MCF 10A (cell line): Measurements from ENCODE around the gene RIBC1. TPM values are rescaled to one million over a fixed set of nuclear protein-coding genes. Genes with fewer than 3 reads are reported as not detected.

Experiments used
- BruUV-seq: library from RNA; stranded (reverse); fragments of 400-500 nt; replicated peaks from 2 replicates; lab custom pipeline; 2021; lab: Mats Ljungman, UMichigan
- CTCF ChIA-PET: fragments of 300-600 bp; sonication (Branson Sonifier 250); formaldehyde crosslinking; extraction: SDS; loops from one replicate; lab custom pipeline; 2021; ENCODE audit warnings: antibody characterized with exemption, inconsistent platforms; lab: Yijun Ruan, JAX
- POLR2A ChIA-PET: fragments of 300-600, 350-650 bp; sonication (Branson Sonifier 250); formaldehyde crosslinking; extraction: SDS; loops from one replicate; lab custom pipeline; 2020; ENCODE audit warnings: antibody characterized with exemption, inconsistent platforms; lab: Yijun Ruan, JAX
- DNase-seq: peaks from one replicate; pipeline ENCODE4 v3.0.0-alpha.2; 2018; ENCODE audit not compliant: unreplicated experiment
- H3K27ac Mint-ChIP-seq: one replicate; pipeline ENCODE4 v1.8.0; 2022; ENCODE audit warnings: mild to moderate bottlenecking, low read depth, mixed read lengths; ENCODE audit not compliant: unreplicated experiment
- H3K27me3 Mint-ChIP-seq: one replicate; pipeline ENCODE4 v1.8.0; 2022; ENCODE audit warnings: mixed read lengths; ENCODE audit not compliant: insufficient read depth, unreplicated experiment
- H3K36me3 Mint-ChIP-seq: one replicate; pipeline ENCODE4 v1.8.0; 2022; ENCODE audit warnings: mild to moderate bottlenecking, moderate library complexity, mixed read lengths; ENCODE audit not compliant: insufficient read depth, unreplicated experiment
- H3K4me1 Mint-ChIP-seq: one replicate; pipeline ENCODE4 v1.8.0; 2022; ENCODE audit warnings: mixed read lengths; ENCODE audit not compliant: insufficient read depth, unreplicated experiment
- H3K4me3 Mint-ChIP-seq: one replicate; pipeline ENCODE4 v1.8.0; 2022; ENCODE audit warnings: mild to moderate bottlenecking, moderate library complexity, mixed read lengths; ENCODE audit not compliant: unreplicated experiment
- H3K9me3 Mint-ChIP-seq: one replicate; pipeline ENCODE4 v1.8.0; 2022; ENCODE audit warnings: mixed read lengths; ENCODE audit not compliant: unreplicated experiment
- intact Hi-C: fragments of 100-400 bp; cut with micrococcal nuclease; formaldehyde crosslinking; loops from 2 replicates; pipeline ENCODE4 v1.14.1; 2022
- total RNA-seq: library from RNA; stranded (reverse); gene quantifications from 2 replicates; pipeline ENCODE4 v1.2.3, GENCODE V29; 2022
- TF ChIP-seq, protein P1 (sequence below): fragments of 200-600 bp; IDR thresholded peaks from one replicate; pipeline ENCODE4 v1.8.0; 2022; ENCODE audit warnings: antibody characterized with exemption, mild to moderate bottlenecking; ENCODE audit not compliant: unreplicated experiment

RIBC1 gene
- total RNA-seq, 1 experiment from 2014 or later, result 0.82 TPM

DNA sequence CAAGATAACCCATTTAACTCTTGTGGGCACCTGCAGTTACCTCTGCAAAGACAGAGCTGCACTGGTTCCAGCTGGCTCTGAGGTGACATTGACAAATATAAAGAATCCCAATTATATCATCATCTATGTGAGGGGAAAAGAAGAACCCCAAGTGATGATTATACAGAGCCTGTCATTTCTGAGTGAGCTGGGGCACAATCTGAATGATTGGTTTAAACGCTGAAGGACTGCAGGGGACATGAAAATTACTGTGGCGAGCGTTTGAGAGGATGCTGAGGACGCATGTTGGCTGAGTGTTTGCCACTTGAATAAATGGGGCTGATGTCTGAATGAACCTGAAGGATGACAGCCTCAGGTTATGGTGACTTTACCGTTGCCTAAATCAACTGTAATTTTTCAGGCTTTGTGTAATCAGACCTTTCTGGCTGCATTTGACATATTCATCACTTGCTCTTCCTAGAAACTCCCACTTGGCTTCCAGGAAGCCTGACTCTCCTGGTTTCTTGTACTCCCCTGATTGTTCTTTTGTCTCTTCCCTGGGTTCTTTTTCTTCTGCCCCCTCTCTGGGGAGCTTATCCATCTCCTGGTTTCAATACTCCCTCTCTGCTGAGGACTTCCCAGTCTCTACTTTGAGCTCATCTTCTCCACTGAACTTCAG is 15.6 kb downstream of the RIBC1 start:
- intact Hi-C loops, result loop anchor here (5.0 kb wide), 1 partner anchor 191 kb away; no protein-coding TSS in a partner anchor
- DNase-seq, result no peak
- TF ChIP-seq, protein P1, sequence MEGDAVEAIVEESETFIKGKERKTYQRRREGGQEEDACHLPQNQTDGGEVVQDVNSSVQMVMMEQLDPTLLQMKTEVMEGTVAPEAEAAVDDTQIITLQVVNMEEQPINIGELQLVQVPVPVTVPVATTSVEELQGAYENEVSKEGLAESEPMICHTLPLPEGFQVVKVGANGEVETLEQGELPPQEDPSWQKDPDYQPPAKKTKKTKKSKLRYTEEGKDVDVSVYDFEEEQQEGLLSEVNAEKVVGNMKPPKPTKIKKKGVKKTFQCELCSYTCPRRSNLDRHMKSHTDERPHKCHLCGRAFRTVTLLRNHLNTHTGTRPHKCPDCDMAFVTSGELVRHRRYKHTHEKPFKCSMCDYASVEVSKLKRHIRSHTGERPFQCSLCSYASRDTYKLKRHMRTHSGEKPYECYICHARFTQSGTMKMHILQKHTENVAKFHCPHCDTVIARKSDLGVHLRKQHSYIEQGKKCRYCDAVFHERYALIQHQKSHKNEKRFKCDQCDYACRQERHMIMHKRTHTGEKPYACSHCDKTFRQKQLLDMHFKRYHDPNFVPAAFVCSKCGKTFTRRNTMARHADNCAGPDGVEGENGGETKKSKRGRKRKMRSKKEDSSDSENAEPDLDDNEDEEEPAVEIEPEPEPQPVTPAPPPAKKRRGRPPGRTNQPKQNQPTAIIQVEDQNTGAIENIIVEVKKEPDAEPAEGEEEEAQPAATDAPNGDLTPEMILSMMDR, result no peak
- Mint-ChIP-seq H3K4me1 (peaks cover 18% of the 10 kb centered on the region), H3K36me3 (no peaks in the 10 kb centered on the region), H3K9me3 (no peaks in the 10 kb centered on the region), H3K27ac (no peak overlapping the region), H3K27me3 (peaks cover 44% of the 10 kb centered on the region), H3K4me3 (no peak overlapping the region)
- no TSS peak for BruUV-seq
- POLR2A ChIA-PET, result interaction anchor here (0.6 kb wide), 1 partner anchor 56 kb away, joined by 3 read pairs; no protein-coding TSS in a partner anchor
- CTCF ChIA-PET, result interaction anchor here (3.2 to 4.9 kb wide), 3 partner anchors 43 to 124 kb away, joined by 27 to 49 read pairs (median 32); no protein-coding TSS in a partner anchor

DNA sequence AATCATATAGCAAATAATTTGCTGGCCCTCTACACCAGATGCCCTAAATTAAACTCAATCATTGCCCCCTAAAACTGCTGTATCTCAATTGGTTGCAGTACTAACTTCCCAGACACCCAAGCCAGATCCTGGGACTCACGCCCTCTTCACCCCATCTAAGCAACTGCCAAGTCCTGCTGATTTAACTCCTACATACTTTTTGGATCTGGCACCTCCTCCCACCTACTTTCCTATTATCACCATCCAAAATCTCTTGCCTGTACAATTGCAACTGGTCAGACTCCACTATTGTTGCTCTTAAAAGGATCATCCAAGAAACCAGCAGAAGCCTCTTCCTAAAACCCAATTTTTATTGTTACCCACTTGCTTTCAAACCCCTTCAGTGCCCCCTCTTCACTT is 16.2 kb downstream of the RIBC1 start:
- Mint-ChIP-seq H3K27ac (no peak overlapping the region), H3K36me3 (no peaks in the 10 kb centered on the region), H3K27me3 (peaks cover 44% of the 10 kb centered on the region), H3K4me3 (no peak overlapping the region), H3K4me1 (peaks cover 18% of the 10 kb centered on the region), H3K9me3 (no peaks in the 10 kb centered on the region)
- DNase-seq, result no peak
- no TSS peak for BruUV-seq
- ChIA-PET CTCF (interaction anchor here (4.8 to 4.9 kb wide), 2 partner anchors 43 to 120 kb away, joined by 27 to 49 read pairs; no protein-coding TSS in a partner anchor), POLR2A (interaction anchor here (0.6 kb wide), 1 partner anchor 55 kb away, joined by 3 read pairs; no protein-coding TSS in a partner anchor)
- TF ChIP-seq, protein P1, result no peak
- intact Hi-C loops, result loop anchor here (5.0 kb wide), 1 partner anchor 192 kb away; no protein-coding TSS in a partner anchor

DNA sequence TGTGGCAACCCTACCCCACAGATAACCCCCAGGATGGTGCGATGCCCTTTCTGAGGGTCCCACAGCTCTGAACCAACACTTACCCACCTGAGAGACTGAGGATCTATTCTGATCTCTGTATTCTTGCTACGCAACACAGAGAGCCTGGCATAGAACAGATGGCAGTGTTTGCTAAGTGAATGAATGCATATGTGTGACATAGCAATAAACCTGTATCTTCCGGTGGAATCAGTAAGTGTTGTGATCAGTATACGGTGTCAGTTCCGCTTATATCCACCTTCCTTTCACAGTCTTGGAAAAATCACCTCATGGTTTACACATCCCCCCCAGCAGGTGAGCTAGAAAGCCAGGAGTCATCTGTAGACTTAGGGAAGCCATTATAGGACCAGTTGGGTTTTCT is 17.4 kb downstream of the RIBC1 start:
- Mint-ChIP-seq H3K4me3 (peak overlapping the region; percentile 61), H3K36me3 (no peaks in the 10 kb centered on the region), H3K4me1 (peaks cover 13% of the 10 kb centered on the region), H3K9me3 (no peaks in the 10 kb centered on the region), H3K27ac (peak overlapping the region; percentile 21), H3K27me3 (peaks cover 33% of the 10 kb centered on the region)
- CTCF ChIA-PET, result interaction anchor here (0.6 to 1.8 kb wide), 4 partner anchors 25 to 127 kb away, joined by 3 to 8 read pairs (median 3); no protein-coding TSS in a partner anchor
- DNase-seq, result no peak
- POLR2A ChIA-PET, result interaction anchor here (0.6 to 3.4 kb wide), 7 partner anchors 18 to 246 kb away, joined by 3 to 15 read pairs (median 4); partner anchors contain the start of genes HUWE1, RIBC1 and SMC1A
- intact Hi-C loops, result no loop called here
- BruUV-seq, result no TSS peak
- TF ChIP-seq, protein P1, result no peak
